Activated gamma-delta T cell treated with Interleukin-2 at 50 U/mL for 16 hours (primary cell): Measurements from ENCODE around the gene NXT1.

Experiments
- DNase-seq: peaks from one replicate; pipeline ENCODE4 v3.0.0-alpha.2; 2020

Gene NXT1

DNA sequence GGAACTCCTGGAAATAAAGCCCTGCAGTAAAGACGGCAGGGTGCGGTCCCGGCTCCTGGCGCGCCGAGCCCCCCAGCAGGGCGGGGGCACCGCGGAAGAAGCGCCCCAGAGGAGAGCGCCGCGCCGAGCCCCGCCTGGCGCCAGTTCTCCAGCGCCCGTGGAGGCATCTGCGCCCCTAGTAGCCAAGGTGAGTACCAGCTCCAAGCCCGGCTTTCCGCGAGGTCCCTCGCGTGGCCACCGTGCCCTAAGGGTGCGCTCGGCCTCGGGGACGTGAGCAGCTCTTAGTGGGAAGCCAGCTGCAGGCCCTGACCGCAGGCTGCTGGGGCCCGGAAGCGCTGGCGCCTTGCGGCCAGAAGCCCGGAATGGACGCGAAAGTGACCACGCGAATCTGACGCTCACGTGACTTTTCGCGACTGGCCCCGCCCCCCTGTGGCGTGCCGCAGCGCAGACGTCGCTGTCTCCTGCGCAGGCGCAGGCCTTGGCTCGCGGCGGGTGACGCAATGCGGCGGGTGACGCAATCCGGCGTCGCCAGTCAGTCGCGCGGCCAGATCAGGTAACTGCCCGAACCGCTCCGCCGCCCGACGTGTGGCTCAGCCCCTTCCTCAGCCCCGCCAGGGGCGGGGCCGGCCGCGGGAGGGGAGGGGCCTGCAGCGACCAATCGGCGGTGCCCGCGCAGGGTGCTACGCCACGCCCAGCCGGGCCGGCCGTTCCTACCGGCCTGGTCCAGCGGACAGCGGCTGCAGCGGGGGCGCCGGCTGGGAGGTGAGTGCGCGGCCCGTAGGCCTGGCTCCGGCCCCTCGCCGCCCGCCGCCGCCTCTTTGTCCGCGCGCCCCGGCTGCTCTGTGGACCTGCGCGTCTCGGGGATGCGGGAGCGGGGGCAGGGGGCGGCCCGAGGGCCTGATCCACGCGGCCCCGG lies 11.1 kb downstream of the NXT1 start, which contains the start of gene GZF1:
TSS of gene GZF1 (plus strand) at position 707 of the 916 bp plus-strand sequence. CDS start 2,202 bp downstream, outside the sequence.
- peak; percentile 96 for DNase-seq

DNA sequence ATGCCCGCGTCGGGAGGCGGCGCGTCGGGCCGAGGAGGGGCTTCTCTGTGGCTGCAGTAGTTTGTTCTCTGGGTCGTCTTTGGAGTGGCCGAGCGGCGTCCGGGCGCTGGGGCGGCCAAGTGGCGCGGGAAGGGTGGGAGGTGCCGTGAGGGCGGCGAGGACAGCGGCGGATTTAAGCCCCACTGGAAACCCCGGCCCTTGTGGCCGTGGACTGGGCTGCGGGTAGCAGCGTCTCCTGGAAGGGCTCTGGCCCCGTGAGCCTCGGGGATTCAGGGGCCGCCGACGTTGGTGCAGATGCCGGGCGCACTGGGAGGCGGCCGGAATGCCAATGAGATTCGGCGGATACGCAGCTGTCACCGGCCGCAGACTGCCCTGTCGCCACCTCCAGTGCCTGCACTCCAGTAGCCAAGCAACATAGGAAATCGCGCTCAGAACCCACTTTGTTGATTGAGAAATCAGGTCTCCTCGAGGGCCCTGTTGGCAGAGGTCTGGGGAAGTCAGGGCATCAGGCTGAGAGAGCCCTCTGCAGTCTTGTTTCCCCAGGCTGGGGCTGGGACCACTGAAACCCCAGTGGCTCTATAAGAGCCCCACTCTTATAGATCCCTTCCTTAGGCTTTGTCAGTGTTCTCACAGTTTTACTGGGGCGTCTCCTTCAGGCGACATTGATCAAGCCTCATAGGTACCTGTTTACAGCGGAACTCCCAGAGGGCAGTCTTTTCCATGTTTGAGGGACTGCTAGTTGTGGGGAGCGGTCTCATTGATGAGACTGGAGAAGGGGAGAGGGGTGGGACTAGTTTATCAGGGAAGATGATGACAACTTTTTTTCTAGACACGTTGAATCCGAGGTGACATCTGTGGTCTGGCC lies 12.0 kb downstream of the NXT1 start:
- peak; percentile 32 for DNase-seq

DNA sequence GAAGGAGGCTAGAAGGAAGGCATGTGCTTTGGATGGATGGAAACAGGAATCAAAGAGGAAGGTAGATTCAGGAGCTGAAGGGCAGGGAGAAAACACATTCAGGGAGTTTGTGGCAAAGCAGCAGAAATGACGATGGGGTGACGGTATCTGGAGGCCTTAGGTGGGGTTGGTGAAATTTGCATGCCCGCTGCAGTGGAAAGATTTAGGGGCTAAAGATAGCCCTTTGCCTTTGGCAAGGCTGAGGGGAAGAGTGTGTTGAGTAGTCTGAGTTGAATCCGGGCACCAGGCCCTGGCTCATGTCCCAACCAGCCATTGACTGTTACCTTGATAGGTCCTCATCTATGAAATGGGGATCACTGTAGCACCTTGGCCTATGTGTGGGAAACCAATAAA lies 12.7 kb downstream of the NXT1 start:
- DNase-seq: no peak

DNA sequence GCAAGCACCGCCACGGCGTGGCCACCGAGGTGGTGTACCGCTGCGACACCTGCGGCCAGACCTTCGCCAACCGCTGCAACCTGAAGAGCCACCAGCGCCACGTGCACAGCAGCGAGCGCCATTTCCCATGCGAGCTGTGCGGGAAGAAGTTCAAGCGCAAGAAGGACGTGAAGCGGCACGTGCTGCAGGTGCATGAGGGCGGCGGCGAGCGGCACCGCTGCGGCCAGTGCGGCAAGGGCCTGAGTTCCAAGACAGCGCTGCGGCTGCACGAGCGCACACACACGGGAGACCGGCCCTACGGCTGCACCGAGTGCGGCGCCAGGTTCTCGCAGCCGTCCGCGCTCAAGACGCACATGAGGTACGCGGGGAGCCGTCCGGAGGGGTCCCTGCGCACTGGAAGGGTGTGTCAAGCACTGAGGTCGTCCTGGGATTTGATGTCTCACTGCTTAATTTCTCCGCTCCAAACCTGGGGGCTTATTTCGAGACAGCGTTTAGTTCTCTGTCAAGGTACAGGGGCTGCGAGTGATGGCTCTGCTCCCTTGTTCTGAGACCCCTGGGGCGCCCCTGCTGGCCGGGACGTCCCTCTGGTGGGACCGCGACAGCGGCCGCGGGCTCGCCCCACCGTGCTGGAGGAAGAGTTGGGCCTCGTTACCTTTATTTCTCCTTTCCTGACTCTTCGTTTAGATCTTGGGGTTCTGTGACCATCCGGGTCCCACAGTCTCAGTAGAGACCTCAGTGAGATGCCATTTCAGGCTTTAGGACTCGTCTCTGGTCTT lies 15.0 kb downstream of the NXT1 start:
- no peak for DNase-seq

DNA sequence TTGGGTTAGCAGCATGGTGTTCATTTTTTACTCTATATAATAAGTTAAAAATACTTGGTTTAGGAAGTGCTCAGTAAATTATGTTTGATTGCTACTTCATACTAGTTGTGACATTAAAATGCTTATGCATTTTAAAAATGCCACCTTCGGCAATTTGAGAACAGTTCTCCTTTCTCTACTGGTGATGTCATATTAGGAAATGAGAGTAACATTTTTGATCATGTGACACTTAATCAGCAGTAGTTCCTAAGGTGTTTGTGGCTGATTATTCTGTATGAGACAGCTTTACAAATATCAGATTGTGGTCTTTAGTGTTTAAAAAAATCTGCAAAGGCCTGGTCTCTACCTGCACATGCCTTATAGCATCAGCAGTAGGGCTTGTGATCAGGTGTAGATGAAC lies 15.8 kb downstream of the NXT1 start:
- no peak for DNase-seq

DNA sequence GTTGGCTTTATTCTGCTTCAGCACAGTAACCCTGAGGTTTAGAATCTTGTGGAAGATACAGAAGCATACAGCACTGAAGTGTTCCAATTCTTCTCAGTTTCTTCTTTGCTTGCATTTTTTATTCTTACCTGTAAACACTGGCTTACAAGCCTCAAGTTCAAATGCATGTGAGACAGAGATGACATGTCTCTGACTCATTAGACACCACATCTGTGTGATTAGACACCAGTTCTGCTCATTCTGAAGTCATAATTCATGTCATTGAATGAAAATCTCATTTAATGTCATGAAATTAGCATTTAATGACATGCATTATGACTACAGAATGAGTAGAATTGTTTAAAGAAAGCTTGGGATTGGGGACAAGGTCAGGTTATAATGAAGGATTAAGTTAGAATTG lies 17.2 kb downstream of the NXT1 start:
- no peak for DNase-seq

DNA sequence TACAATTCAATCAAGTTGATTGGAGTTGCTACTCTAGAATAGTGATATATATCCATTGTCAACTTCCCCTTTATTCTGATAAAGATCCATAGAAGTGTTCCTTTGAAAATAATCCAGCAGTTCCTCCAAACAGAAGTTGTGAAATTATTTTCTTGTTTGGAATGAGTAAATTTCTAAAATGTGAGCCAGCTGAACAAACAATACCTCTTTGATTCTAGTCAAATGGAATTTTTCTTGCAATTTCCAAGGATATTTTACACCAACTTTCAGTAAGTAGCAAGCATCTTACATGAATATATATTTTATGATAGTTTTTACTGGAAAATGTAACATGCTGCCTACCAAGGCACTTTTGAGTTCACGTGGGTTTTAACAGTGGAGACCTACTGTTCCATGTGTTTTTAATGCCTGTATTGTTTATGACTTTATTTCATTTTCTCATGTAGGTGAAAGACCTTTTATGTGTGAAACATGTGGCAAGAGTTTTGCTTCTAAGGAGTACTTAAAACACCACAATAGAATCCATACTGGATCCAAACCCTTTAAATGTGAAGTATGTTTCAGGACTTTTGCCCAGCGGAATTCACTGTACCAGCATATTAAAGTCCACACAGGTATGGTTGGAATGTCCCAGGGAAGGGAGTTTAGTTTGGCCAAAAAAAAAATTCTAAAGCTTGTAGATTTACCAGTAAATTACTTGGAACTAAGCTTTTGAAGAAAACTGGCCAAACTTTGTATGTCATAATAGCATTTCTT lies 17.9 kb downstream of the NXT1 start:
- no peak for DNase-seq

DNA sequence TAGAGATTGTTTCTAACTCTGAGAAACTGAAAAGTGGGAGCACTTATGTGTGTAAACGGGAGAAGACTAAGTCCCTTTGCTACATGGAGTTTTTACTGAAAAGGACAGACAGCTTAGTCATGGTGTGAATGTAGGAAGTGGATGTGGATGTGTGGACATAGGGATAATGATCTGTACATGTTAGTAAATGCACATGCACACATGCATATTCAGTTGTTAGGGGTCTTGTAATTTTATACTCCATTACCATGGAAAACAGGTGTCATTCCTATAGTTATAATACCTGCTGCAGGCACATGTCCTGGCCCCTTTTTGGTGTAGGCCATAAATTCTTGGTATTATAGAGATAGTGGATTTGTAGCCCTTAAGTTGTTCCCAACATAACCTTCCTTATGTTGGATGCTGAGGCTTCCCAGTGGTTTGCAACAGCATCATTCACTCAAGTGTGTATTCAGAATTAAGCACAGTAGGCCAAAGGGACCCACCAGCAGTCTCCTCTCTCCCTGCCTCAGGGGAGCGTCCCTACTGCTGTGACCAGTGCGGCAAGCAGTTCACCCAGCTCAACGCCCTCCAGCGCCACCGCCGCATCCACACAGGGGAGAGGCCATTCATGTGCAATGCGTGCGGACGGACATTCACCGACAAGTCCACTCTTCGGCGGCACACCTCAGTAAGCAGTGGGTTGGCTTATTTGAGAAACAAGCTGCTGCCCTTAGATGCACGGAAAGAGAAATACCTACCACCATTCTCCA lies 18.7 kb downstream of the NXT1 start:
- DNase-seq: no peak

DNA sequence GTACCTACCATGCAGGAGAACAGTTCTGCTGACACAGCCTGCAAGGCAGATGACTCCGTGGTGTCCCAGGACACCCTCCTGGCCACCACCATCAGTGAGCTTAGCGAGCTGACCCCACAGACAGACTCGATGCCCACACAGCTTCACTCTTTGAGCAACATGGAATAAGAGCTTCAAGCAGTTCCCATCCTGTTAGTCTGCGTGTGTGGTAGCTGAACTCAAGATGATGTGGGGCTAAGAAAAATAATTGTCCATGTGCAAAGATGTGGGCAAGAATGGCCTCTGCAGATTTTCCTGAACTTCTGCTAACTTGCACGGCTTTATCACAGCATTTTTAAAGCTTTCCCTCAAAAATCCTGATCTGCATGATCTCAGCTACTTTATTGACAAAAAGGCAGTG lies 19.7 kb downstream of the NXT1 start:
- DNase-seq: no peak

DNA sequence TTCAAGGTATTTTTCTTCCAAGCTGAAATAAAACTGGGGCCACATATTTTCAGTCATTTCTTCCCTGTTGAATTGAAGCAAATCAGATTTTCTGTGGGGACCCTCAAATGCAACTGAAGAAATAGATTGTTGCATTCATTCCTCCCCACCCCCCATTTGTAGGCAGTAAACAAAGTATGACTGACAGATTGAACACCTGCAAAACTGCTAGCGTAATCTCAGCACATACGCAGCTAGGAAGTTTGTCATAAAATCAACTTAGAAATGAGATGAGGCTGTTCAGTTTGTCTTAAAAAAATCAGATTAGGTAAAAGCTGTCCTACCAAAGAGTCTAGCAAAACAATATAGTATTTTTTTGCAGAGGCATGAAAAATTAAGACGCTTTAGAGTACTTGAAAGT lies 20.3 kb downstream of the NXT1 start:
- DNase-seq: no peak

DNA sequence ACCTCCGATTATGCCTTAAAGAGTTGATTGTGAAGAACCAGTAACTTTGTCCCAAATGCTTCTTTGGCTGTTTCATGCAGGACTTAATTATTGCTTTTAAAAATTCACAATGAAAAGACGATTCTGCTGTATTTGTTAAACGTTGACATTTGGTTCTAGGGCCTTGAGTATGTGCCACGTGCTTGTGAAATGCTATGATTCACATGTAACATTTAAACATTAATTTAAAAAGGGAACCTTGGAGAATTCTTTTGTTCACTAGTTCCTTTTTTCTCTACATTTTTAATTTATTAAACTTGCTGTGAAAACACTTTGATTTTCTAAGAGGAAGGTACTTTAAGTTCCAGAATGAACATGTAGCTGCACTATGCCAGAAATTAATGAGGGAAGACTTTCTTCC lies 20.9 kb downstream of the NXT1 start:
- no peak for DNase-seq

DNA sequence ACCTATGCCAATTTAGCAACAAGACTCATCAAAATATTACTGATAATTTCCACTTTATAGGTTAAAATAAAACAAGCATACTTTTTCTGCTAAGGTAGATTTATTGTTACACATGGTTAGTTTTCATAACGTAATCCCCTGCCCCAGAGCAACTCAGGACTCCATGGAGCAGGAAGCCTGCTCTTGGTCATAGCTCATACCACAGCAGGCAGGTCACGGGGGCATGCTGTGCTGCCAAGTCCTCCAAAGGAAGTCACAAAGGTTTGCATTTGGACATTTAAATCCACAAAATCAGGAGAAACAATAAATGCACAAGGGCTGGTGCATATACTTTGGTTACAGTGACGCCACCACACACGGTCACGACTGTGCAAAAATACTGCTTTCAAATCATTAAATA lies 23.9 kb downstream of the NXT1 start:
- DNase-seq: no peak

DNA sequence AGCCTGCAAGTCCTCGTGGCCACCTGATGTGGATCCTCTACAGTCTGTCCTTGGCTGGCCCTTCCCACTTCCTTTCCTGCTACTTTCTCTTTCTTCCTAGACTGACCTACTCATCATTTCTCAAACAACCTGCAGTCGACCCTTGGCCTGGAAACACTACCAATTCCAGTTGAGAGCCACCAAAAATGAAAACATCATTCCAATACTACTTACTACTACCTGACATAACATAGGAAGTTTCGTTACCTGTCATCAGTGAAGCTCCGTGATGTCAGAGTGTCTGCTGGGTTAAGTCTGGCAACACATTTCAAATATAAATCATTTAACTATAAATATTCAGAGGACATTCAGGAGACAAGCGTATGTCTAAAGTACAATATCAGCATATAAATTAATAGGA lies 25.2 kb downstream of the NXT1 start:
- DNase-seq: no peak

DNA sequence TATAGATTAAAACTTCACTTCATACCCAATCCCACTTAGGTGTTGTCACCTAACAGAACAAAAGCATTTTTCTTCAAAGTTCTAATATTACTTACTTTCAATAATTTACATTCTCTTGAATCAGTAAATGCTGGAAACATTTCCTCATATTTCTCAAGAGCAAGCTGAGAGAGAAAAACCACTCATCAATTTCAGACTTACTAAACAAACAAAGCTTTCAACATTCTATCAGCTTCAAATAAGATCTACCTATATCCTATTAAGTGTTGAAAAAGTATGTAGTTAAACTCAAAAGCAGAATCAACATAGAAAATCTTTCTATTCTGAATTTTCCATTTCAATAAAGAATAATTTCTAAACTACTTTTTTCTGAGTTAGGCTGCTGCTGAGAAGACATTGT lies 29.2 kb downstream of the NXT1 start:
- DNase-seq: no peak

DNA sequence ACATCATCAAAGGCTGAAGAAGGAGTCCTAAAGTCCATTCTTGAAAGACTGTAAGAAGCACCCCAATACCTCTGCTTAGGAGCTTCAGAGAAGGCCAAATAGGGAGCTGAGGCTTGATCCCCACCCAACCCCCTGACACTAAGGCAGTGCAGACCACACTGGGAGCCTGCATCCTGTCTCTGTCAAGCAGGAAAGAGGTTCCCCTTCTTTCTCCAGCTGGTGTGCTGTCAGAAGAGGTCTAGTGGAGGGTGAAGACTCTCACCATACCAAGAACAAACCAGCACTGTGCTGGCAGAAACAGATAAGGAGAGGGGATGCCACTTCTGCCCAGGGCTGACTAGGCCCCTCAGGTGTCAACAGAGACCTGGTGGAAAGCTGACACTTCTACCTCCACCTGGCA lies 31.3 kb downstream of the NXT1 start:
- no peak for DNase-seq

DNA sequence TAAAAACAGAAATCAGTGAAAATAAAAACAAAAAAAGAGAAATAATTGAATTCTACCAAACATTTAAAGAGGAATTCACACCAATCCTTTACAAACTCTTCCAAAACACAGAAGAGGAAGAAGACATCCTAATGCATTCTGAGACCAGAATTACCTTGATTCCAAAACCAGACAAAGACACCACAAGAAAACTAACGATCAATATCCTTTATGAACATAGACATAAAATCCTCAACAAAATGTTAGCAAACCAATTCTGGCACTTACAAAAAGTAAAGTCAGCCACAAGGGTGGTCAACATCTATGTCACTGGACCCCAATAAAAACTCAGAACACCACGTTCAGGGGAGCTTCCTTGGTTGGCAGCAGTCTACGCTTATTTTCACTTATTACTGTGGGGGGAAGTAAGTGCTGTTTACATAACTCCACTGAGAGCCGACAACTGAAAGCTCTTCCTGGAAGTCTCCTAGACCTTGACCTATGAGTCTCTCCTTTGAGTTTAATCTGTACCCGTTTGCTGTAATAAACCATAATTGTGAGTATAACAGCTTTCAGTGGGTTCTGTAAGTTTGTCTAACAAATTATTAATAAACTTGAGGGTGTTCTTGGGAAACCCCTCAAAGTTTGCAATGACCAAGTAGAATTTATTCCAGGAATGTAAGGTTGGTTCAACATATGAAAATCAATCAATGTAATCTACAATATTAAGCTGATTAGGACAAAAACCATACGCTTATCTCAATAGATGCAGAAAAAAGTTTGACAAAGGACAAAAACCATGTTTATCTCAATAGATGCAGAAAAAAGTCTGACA lies 35.9 kb downstream of the NXT1 start:
- DNase-seq: no peak

DNA sequence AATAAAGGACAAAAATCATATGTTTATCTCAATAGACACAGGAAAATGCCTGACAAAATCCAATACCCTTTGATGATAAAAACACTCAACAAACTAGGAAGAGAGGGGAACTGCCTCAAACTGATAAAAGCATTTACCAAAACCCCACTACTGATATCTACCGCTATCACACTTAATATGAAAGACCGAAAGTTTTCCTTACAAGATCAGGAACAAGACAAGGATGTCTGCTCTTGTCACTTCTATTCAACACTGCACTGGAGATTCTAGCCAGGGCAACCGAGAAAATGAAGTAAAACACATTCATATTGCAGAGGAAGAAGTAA lies 36.5 kb downstream of the NXT1 start:
- no peak for DNase-seq

DNA sequence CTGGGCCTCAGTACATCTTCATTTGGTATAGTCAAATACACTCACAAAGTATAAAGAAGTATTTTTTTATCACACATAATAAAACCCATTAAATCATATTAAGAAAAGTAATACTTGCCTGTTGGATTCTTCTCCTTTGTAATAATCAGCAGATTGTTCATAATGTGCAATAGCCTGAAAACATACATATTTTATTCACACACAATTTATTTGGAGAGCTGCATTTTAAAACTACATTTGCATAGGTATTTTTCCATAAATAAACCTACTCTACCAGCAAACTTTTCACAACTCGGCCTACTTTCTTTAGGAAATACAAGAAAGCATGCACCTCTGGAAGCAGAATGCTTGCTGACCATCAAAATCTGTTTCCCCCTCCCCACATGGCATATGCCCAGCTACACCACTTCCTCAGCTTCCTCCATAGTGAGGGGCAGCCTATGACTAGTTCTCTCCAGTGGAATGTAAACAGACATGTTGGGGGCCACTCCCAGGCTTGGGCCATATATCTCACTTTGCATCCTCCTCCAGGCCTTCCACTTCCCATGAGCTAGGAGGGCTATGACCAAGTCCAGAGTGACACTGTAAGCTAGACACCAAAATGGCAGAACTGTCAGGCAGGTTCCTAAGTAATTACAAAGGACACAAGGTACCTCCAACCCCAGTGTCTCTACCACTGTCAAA lies 39.6 kb downstream of the NXT1 start:
- DNase-seq: no peak

DNA sequence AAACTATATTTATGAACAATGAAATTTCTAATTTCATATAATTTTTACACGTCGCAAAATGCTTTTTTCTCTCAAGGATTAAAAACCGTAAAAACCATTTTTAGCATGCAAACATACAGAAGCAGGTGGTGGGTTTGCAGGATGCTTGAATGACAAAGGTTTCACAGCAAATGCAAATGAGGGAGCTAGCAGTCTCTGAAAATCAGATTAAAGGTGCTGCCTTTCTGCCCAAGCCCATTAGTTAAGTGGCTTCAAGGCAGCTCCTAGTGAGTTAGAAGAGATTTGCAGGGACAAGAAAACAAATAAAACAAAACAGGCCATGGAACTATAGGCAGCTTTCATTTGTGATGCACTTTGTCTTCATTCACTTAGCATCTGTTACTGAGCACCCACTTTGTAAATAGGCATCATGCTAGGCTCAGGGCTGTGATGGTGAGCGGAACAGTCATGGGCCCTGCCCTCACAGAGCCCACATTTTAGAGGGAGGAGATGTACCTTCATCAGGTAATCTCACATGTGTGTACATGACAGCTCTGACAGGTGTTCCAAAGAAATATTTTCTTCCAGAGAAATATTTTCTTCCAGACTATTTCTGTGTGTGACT lies 41.2 kb downstream of the NXT1 start:
- DNase-seq: no peak
